Liver (tissue), 9 donors: Measurements from ENCODE around the gene CPSF4. TPM values are rescaled to one million over a fixed set of nuclear protein-coding genes. Genes with fewer than 3 reads are reported as not detected.

ENCODE experiments used
- DNase-seq: peaks from one replicate; pipeline ENCODE4 v3.0.0-alpha.2; 2017; ENCODE audit warnings: low spot score
- H3K27ac ChIP-seq, 2 donors: one replicate each; pipeline ENCODE4 v1.7.0; 2013; ENCODE audit warnings: inconsistent platforms in 2 of 2, low read length in 2 of 2, control low read depth in 1 of 2, low read depth in 1 of 2, mild to moderate bottlenecking in 1 of 2
- H3K27me3 ChIP-seq, 4 donors: one replicate each; pipeline versions ENCODE4 v1.6.1 to v1.7.0; 2013; ENCODE audit warnings: low read length in 3 of 4, inconsistent platforms in 1 of 4, mild to moderate bottlenecking in 1 of 4, moderate library complexity in 1 of 4; ENCODE audit not compliant: control insufficient read depth in 4 of 4, insufficient read depth in 4 of 4
- H3K36me3 ChIP-seq, 4 donors: one replicate each; pipeline versions ENCODE4 v1.6.1 to v1.7.0; 2013; ENCODE audit warnings: low read length in 3 of 4, mild to moderate bottlenecking in 3 of 4, low read depth in 1 of 4, moderate library complexity in 1 of 4; ENCODE audit not compliant: control insufficient read depth in 4 of 4, insufficient read depth in 3 of 4
- H3K4me1 ChIP-seq, 4 donors: one replicate each; pipeline versions ENCODE4 v1.6.1 to v1.7.0; 2013; ENCODE audit warnings: low read length in 3 of 4, mild to moderate bottlenecking in 3 of 4, moderate library complexity in 1 of 4; ENCODE audit not compliant: control insufficient read depth in 4 of 4, insufficient read depth in 4 of 4
- H3K4me3 ChIP-seq, 3 donors: one replicate each; pipeline versions ENCODE4 v1.6.1 to v1.7.0; 2013; ENCODE audit warnings: low read length in 3 of 3, control low read depth in 1 of 3, low read depth in 1 of 3, mild to moderate bottlenecking in 1 of 3
- H3K9ac ChIP-seq, 2 donors: one replicate each; pipeline ENCODE4 v1.7.0; 2013; ENCODE audit warnings: low read length in 2 of 2, mild to moderate bottlenecking in 2 of 2, moderate library complexity in 2 of 2, control low read depth in 1 of 2, low read depth in 1 of 2
- H3K9me3 ChIP-seq, 4 donors: one replicate each; pipeline versions ENCODE4 v1.6.1 to v1.7.0; 2013; ENCODE audit warnings: low read length in 3 of 4; ENCODE audit not compliant: control insufficient read depth in 4 of 4
- EGR1 ChIP-seq, 2 donors: IDR thresholded peaks; 2 replicates each; pipeline ENCODE4 v1.6.1; 2016 to 2018; ENCODE audit warnings: antibody characterized with exemption in 2 of 2, low read depth in 2 of 2
- FOXA1 ChIP-seq: IDR thresholded peaks from 2 replicates; pipeline ENCODE4 v1.6.1; 2016; ENCODE audit warnings: antibody characterized with exemption
- FOXA2 ChIP-seq: IDR thresholded peaks from 2 replicates; pipeline ENCODE4 v1.6.1; 2016; ENCODE audit warnings: antibody characterized with exemption
- HNF4A ChIP-seq, 2 donors: conservative IDR thresholded peaks; 2 replicates each; pipeline ENCODE4 v1.6.1; 2016; ENCODE audit warnings: antibody characterized with exemption in 2 of 2, mild to moderate bottlenecking in 2 of 2
- HNF4G ChIP-seq: IDR thresholded peaks from 2 replicates; pipeline ENCODE4 v1.6.1; 2016; ENCODE audit warnings: antibody characterized with exemption
- MAX ChIP-seq: IDR thresholded peaks from 2 replicates; pipeline ENCODE4 v1.6.1; 2016; ENCODE audit warnings: antibody characterized with exemption
- NR2F2 ChIP-seq: IDR thresholded peaks from 2 replicates; pipeline ENCODE4 v1.6.1; 2016; ENCODE audit warnings: antibody characterized with exemption
- RAD21 ChIP-seq, 2 donors: IDR thresholded peaks; 2 replicates each; pipeline ENCODE4 v1.6.1; 2016; ENCODE audit warnings: antibody characterized with exemption in 2 of 2, mild to moderate bottlenecking in 2 of 2
- RXRA ChIP-seq, 2 donors: IDR thresholded peaks; 2 replicates each; pipeline ENCODE4 v1.6.1; 2017 to 2018; ENCODE audit warnings: antibody characterized with exemption in 2 of 2, mild to moderate bottlenecking in 1 of 2
- SP1 ChIP-seq: IDR thresholded peaks from 2 replicates; pipeline ENCODE4 v1.6.1; 2018; ENCODE audit warnings: antibody characterized with exemption, mild to moderate bottlenecking
- TAF1 ChIP-seq: conservative IDR thresholded peaks from 2 replicates; pipeline ENCODE4 v1.6.1; 2016; ENCODE audit warnings: antibody characterized with exemption, mild to moderate bottlenecking
- ZBTB33 ChIP-seq: IDR thresholded peaks from 2 replicates; pipeline ENCODE4 v1.6.1; 2016; ENCODE audit warnings: antibody characterized with exemption
- WGBS: extraction: QIAGEN DNeasy Blood & Tissue Kit; methylation state at CpG from one replicate; pipeline ENCODE4 v1.1.7; 2013; 5-methylcytosine and 5-hydroxymethylcytosine counted together
- polyA plus RNA-seq, 2 donors: library from polyadenylated mRNA; stranded (reverse) in 1 of 2; unstranded in 1 of 2; fragments of 200-250 nt in 1 of 2; fragments of >200 nt in 1 of 2; fragmentation: Nextera tagmentation in 1 of 2; extraction: Ambion mirVana in 1 of 2; gene quantifications; one replicate each; pipeline versions ENCODE4 v1.2.1 to v1.2.3, GENCODE V29; 2013 to 2015
- total RNA-seq, 2 donors: library from RNA; depleted of rRNA; stranded (reverse); fragments of >200 nt; gene quantifications; one replicate each; pipeline ENCODE4 v1.2.3, GENCODE V29; 2014
- TF ChIP-seq, protein P1 (sequence below): IDR thresholded peaks from 2 replicates; pipeline ENCODE4 v1.6.1; 2016; ENCODE audit warnings: antibody characterized with exemption, mild to moderate bottlenecking
- TF ChIP-seq, protein P2 (sequence below): IDR thresholded peaks from 2 replicates; pipeline ENCODE4 v1.6.1; 2016; ENCODE audit warnings: antibody characterized with exemption
- donor health status: healthy.
- donor health status: healthy.
- donor health status: healthy.
- donor health status: healthy.
- donor health status: healthy.

CPSF4 gene
- total and polyA plus RNA-seq, 4 donors: 7.1 to 15.3 (median 10.5) TPM

GRCh38 chr7:99406557-99406956 is 32.2 kb upstream of the CPSF4 start:
- H3K4me3 ChIP-seq: no peak overlapping the region
- no peak for TF ChIP-seq RAD21 (IDR thresholded peaks at IDR 0.05)
- no peak for TF ChIP-seq EGR1 (IDR thresholded peaks at IDR 0.05; ENCODE audit: low read depth in 2 of 2)
- no peak for TF ChIP-seq FOXA1
- no peak for TF ChIP-seq ZBTB33
- TF ChIP-seq, protein P1, sequence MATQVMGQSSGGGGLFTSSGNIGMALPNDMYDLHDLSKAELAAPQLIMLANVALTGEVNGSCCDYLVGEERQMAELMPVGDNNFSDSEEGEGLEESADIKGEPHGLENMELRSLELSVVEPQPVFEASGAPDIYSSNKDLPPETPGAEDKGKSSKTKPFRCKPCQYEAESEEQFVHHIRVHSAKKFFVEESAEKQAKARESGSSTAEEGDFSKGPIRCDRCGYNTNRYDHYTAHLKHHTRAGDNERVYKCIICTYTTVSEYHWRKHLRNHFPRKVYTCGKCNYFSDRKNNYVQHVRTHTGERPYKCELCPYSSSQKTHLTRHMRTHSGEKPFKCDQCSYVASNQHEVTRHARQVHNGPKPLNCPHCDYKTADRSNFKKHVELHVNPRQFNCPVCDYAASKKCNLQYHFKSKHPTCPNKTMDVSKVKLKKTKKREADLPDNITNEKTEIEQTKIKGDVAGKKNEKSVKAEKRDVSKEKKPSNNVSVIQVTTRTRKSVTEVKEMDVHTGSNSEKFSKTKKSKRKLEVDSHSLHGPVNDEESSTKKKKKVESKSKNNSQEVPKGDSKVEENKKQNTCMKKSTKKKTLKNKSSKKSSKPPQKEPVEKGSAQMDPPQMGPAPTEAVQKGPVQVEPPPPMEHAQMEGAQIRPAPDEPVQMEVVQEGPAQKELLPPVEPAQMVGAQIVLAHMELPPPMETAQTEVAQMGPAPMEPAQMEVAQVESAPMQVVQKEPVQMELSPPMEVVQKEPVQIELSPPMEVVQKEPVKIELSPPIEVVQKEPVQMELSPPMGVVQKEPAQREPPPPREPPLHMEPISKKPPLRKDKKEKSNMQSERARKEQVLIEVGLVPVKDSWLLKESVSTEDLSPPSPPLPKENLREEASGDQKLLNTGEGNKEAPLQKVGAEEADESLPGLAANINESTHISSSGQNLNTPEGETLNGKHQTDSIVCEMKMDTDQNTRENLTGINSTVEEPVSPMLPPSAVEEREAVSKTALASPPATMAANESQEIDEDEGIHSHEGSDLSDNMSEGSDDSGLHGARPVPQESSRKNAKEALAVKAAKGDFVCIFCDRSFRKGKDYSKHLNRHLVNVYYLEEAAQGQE: no peak
- TF ChIP-seq NR2F2: no peak
- TF ChIP-seq TAF1: no peak
- TF ChIP-seq MAX: no peak
- no peak for TF ChIP-seq SP1
- no peak for TF ChIP-seq RXRA (IDR thresholded peaks at IDR 0.05)
- H3K9ac ChIP-seq: no peak overlapping the region
- 81% methylated on average over 1 of the region's 1 CpG for WGBS
- H3K27me3 ChIP-seq: no peaks in the 10 kb centered on the region
- H3K4me1 ChIP-seq: peaks cover 3 to 31% (median 25%) of the 10 kb centered on the region in 4 donors
- H3K27ac ChIP-seq: no peak overlapping the region
- H3K9me3 ChIP-seq: no peaks in the 10 kb centered on the region
- DNase-seq: no peak
- peaks cover 7 to 32% (median 12%) of the 10 kb centered on the region in 4 donors for H3K36me3 ChIP-seq

- H3K36me3 ChIP-seq: peaks cover 8 to 33% (median 16%) of the 10 kb centered on the region in 4 donors
- H3K27ac ChIP-seq: peak overlapping the region; percentile 97 to 99
- H3K4me1 ChIP-seq: peaks cover 3 to 31% (median 25%) of the 10 kb centered on the region in 4 donors
- TF ChIP-seq HNF4G (no peak), RAD21 (IDR thresholded peaks at IDR 0.05) (no peak), FOXA2 (no peak), SP1 (peak; percentile 18), HNF4A (conservative IDR thresholded peaks at IDR 0.05) (no peak)
- TF ChIP-seq, protein P2, sequence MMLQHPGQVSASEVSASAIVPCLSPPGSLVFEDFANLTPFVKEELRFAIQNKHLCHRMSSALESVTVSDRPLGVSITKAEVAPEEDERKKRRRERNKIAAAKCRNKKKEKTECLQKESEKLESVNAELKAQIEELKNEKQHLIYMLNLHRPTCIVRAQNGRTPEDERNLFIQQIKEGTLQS: no peak
- peak; percentile 52 for DNase-seq
- peak overlapping the region; percentile 67 to 80 for H3K9ac ChIP-seq
- no peaks in the 10 kb centered on the region for H3K9me3 ChIP-seq
- peak overlapping the region; percentile 86 to 99 (median 89) for H3K4me3 ChIP-seq
- no peaks in the 10 kb centered on the region for H3K27me3 ChIP-seq
- under 1% methylated on average over 28 of the region's 28 CpGs for WGBS
Observed at GRCh38 chr7:99407872-99408378, 30.8 kb upstream of the CPSF4 start.
